Kidney (tissue), 14 donors: Measurements from ENCODE around the gene GJB4. TPM values are rescaled to one million over a fixed set of nuclear protein-coding genes. Genes with fewer than 3 reads are reported as not detected.

Source experiments
- DNase-seq, 5 donors: peaks; one replicate each; pipeline ENCODE4 v3.0.0-alpha.2; 2013 to 2020
- FAIRE-seq: peaks from 2 replicates; lab custom pipeline; 2012; peaks lifted over from hg19 to GRCh38; lab: Jason Lieb, UNC
- H3K27ac ChIP-seq, 2 donors: one replicate each; pipeline ENCODE4 v1.7.0; 2013; ENCODE audit warnings: low read depth in 2 of 2, low read length in 2 of 2, inconsistent platforms in 1 of 2
- H3K27me3 ChIP-seq: one replicate; pipeline ENCODE4 v1.7.1; 2013; ENCODE audit warnings: low read length, inconsistent platforms; ENCODE audit not compliant: control insufficient read depth, insufficient read depth
- H3K36me3 ChIP-seq, 3 donors: one replicate each; pipeline versions ENCODE4 v1.7.0 to v1.7.1; 2013; ENCODE audit warnings: low read length in 3 of 3, control low read depth in 1 of 3, inconsistent platforms in 1 of 3; ENCODE audit not compliant: insufficient read depth in 3 of 3, control insufficient read depth in 2 of 3
- H3K4me1 ChIP-seq, 3 donors: one replicate each; pipeline versions ENCODE4 v1.7.0 to v1.7.1; 2013; ENCODE audit warnings: low read length in 3 of 3, inconsistent platforms in 1 of 3, low read depth in 1 of 3; ENCODE audit not compliant: control insufficient read depth in 2 of 3, insufficient read depth in 2 of 3
- H3K4me3 ChIP-seq, 3 donors: one replicate each; pipeline versions ENCODE4 v1.7.0 to v1.8.1; 2013; ENCODE audit warnings: low read length in 3 of 3, control low read depth in 1 of 3, inconsistent platforms in 1 of 3
- H3K9ac ChIP-seq, 3 donors: one replicate each; pipeline versions ENCODE4 v1.7.0 to v1.7.1; 2013; ENCODE audit warnings: low read length in 3 of 3, control low read depth in 1 of 3, inconsistent platforms in 1 of 3
- H3K9me3 ChIP-seq, 3 donors: one replicate each; pipeline versions ENCODE4 v1.7.0 to v1.7.1; 2013; ENCODE audit warnings: low read length in 3 of 3, control low read depth in 1 of 3, inconsistent platforms in 1 of 3; ENCODE audit not compliant: control insufficient read depth in 2 of 3, insufficient read depth in 1 of 3
- CTCF ChIP-seq: IDR thresholded peaks from 3 replicates; pipeline ENCODE4 v1.5.1; 2012; ENCODE audit warnings: mild to moderate bottlenecking, moderate library complexity, borderline replicate concordance; ENCODE audit not compliant: insufficient read depth; ENCODE audit errors: extremely low read depth
- intact Hi-C: fragments of 100-400 bp; cut with DNase I; formaldehyde crosslinking; loops from one replicate; pipeline ENCODE4 v1.11.1; 2022
- polyA plus RNA-seq: library from polyadenylated mRNA; stranded (reverse); fragments of 350-450 nt; fragmentation: Illumina TruSeq; extraction: RNeasy Lipid Tissue Mini Kit (QIAGEN cat#74804); gene quantifications from one replicate; pipeline ENCODE4 v1.2.3, GENCODE V29; 2014; ENCODE audit warnings: low read depth, low replicate concordance; ENCODE audit not compliant: insufficient read depth
- total RNA-seq: library from RNA; stranded (reverse); fragmentation: NEBNext Ultra II Directional; extraction: Animal tissue kit (Norgen Biotek cat#: 25700); gene quantifications from one replicate; pipeline ENCODE4 v1.2.1, GENCODE V29; 2021
- donor health status: control.
- donor health status: control.
- donor health status: control.
- donor health status: control.
- donor health status: control.
- donor health status: DM: yes; HTN: yes; CAD: no.
- donor health status: Normal renal cell carcinoma (clear cell type).

Gene GJB4
- total and polyA plus RNA-seq, 2 donors from 2014 or later: 0.50 TPM; not detected in 1

GRCh38 chr1:34761776-34762307, 2.3 kb downstream of the GJB4 start:
- no peaks in the 10 kb centered on the region for H3K27me3 ChIP-seq
- peak in 1 of 5 donors; percentile 49 for DNase-seq
- FAIRE-seq: no peak
- TF ChIP-seq CTCF: no peak
- H3K36me3 ChIP-seq: no peaks in the 10 kb centered on the region
- H3K9me3 ChIP-seq: no peaks in the 10 kb centered on the region
- no peaks in the 10 kb centered on the region for H3K4me1 ChIP-seq
- H3K27ac ChIP-seq: no peak overlapping the region
- intact Hi-C loops: no loop called here
- H3K9ac ChIP-seq: no peak overlapping the region
- no peak overlapping the region for H3K4me3 ChIP-seq

GRCh38 chr1:34762474-34763141, 3.1 kb downstream of the GJB4 start:
- intact Hi-C loops: no loop called here
- no peak overlapping the region for H3K9ac ChIP-seq
- H3K4me3 ChIP-seq: no peak overlapping the region
- H3K27me3 ChIP-seq: no peaks in the 10 kb centered on the region
- peak in 1 of 5 donors; percentile 48 for DNase-seq
- H3K27ac ChIP-seq: no peak overlapping the region
- no peaks in the 10 kb centered on the region for H3K9me3 ChIP-seq
- H3K4me1 ChIP-seq: no peaks in the 10 kb centered on the region
- no peak for FAIRE-seq
- TF ChIP-seq CTCF: no peak
- no peaks in the 10 kb centered on the region for H3K36me3 ChIP-seq

- Histone ChIP-seq H3K4me1 (no peaks in the 10 kb centered on the region), H3K9ac (no peak overlapping the region), H3K27ac (no peak overlapping the region), H3K4me3 (no peak overlapping the region), H3K9me3 (no peaks in the 10 kb centered on the region), H3K27me3 (no peaks in the 10 kb centered on the region), H3K36me3 (no peaks in the 10 kb centered on the region)
- DNase-seq: peak in 1 of 5 donors; percentile 35
- FAIRE-seq: no peak
- intact Hi-C loops: no loop called here
- no peak for TF ChIP-seq CTCF
Observed at GRCh38 chr1:34763142-34763781, 3.7 kb downstream of the GJB4 start.
